Measurements from ENCODE around the gene NMNAT2.

GRCh38 chr1:183460596-183460995 is 42.4 kb upstream of the NMNAT2 start:
- TF ChIP-seq E2F4 (CRISPR knock-in tag; IDR thresholded peaks at IDR 0.05; ENCODE audit: borderline replicate concordance, low read depth) (no peak), TEAD1 (CRISPR knock-in tag; IDR thresholded peaks at IDR 0.05) (no peak), CTCF (IDR thresholded peaks at IDR 0.05) (no peak), IRF1 (CRISPR knock-in tag; IDR thresholded peaks at IDR 0.05) (no peak), ZNF121 (CRISPR knock-in tag; IDR thresholded peaks at IDR 0.05) (no peak), ZMAT4 (CRISPR knock-in tag; IDR thresholded peaks at IDR 0.05) (no peak)
